ENCODE results near the gene UBE2E2. TPM values are rescaled to one million over a fixed set of nuclear protein-coding genes. Genes with fewer than 3 reads are reported as not detected.

The UBE2E2 gene
- total and polyA plus RNA-seq, 8 donors = 6.5 to 128 (median 18.9) TPM

GRCh38 chr3:23258110-23258509 is 55.0 kb downstream of the UBE2E2 start:
- no peaks in the 10 kb centered on the region for H3K36me3 ChIP-seq
- no peak for TF ChIP-seq POLR2AphosphoS5 (IDR thresholded peaks at IDR 0.05)
- TF ChIP-seq POLR2A (IDR thresholded peaks at IDR 0.05) = no peak
- TF ChIP-seq, protein P1, sequence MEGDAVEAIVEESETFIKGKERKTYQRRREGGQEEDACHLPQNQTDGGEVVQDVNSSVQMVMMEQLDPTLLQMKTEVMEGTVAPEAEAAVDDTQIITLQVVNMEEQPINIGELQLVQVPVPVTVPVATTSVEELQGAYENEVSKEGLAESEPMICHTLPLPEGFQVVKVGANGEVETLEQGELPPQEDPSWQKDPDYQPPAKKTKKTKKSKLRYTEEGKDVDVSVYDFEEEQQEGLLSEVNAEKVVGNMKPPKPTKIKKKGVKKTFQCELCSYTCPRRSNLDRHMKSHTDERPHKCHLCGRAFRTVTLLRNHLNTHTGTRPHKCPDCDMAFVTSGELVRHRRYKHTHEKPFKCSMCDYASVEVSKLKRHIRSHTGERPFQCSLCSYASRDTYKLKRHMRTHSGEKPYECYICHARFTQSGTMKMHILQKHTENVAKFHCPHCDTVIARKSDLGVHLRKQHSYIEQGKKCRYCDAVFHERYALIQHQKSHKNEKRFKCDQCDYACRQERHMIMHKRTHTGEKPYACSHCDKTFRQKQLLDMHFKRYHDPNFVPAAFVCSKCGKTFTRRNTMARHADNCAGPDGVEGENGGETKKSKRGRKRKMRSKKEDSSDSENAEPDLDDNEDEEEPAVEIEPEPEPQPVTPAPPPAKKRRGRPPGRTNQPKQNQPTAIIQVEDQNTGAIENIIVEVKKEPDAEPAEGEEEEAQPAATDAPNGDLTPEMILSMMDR (IDR thresholded peaks at IDR 0.05) = no peak
- TF ChIP-seq EP300 (IDR thresholded peaks at IDR 0.05) = no peak

GRCh38 chr3:23259515-23259914 is 56.4 kb downstream of the UBE2E2 start:
- TF ChIP-seq POLR2A (IDR thresholded peaks at IDR 0.05) (no peak), EP300 (IDR thresholded peaks at IDR 0.05) (no peak), POLR2AphosphoS5 (IDR thresholded peaks at IDR 0.05) (no peak)
- TF ChIP-seq, protein P1 (IDR thresholded peaks at IDR 0.05) = no peak
- H3K27ac ChIP-seq = no peak overlapping the region
- H3K27me3 ChIP-seq = no peaks in the 10 kb centered on the region
- no peak overlapping the region for H3K4me3 ChIP-seq
- H3K9me3 ChIP-seq = no peaks in the 10 kb centered on the region
- peaks cover 2 to 28% (median 10%) of the 10 kb centered on the region in 4 donors for H3K4me1 ChIP-seq
- intact Hi-C loops (cut with DNase I; ENCODE audit: low total_unique reads) = no loop called here
- no peak for DNase-seq
- 48 to 95% (median 70%) methylated on average over 2 of the region's 2 CpGs for WGBS, 5 donors
- H3K36me3 ChIP-seq = no peaks in the 10 kb centered on the region

More at GRCh38 chr3:23258110-23258509, 55.0 kb downstream of the UBE2E2 start:
- no peak overlapping the region for H3K4me3 ChIP-seq
- WGBS, 5 donors = 96 to 97% (median 96%) methylated on average over 6 of the region's 6 CpGs
- intact Hi-C loops (cut with DNase I; ENCODE audit: low total_unique reads) = no loop called here
- H3K27ac ChIP-seq = no peak overlapping the region
- H3K4me1 ChIP-seq = peaks cover 6 to 32% (median 16%) of the 10 kb centered on the region in 4 donors
- H3K9me3 ChIP-seq = no peaks in the 10 kb centered on the region
- no peak for DNase-seq
- H3K27me3 ChIP-seq = no peaks in the 10 kb centered on the region

GRCh38 chr3:23262766-23263165 is 59.6 kb downstream of the UBE2E2 start:
- intact Hi-C loops (cut with DNase I; ENCODE audit: low total_unique reads) = no loop called here
- H3K4me3 ChIP-seq = no peak overlapping the region
- H3K4me1 ChIP-seq = peaks cover 0 to 5% (median 0%) of the 10 kb centered on the region in 4 donors
- WGBS, 5 donors = 82 to 95% (median 85%) methylated on average over 1 of the region's 1 CpG
- H3K36me3 ChIP-seq = no peaks in the 10 kb centered on the region
- H3K27me3 ChIP-seq = no peaks in the 10 kb centered on the region
- H3K9me3 ChIP-seq = no peaks in the 10 kb centered on the region
- no peak for DNase-seq
- no peak for TF ChIP-seq POLR2A (IDR thresholded peaks at IDR 0.05)
- TF ChIP-seq, protein P1 (IDR thresholded peaks at IDR 0.05) = no peak
- TF ChIP-seq EP300 (IDR thresholded peaks at IDR 0.05) = no peak
- TF ChIP-seq POLR2AphosphoS5 (IDR thresholded peaks at IDR 0.05) = no peak
- no peak overlapping the region for H3K27ac ChIP-seq

GRCh38 chr3:23263796-23264195 is 60.7 kb downstream of the UBE2E2 start:
- no peak overlapping the region for H3K4me3 ChIP-seq
- TF ChIP-seq, protein P1 (IDR thresholded peaks at IDR 0.05) = no peak
- TF ChIP-seq POLR2A (IDR thresholded peaks at IDR 0.05) (no peak), EP300 (IDR thresholded peaks at IDR 0.05) (no peak), POLR2AphosphoS5 (IDR thresholded peaks at IDR 0.05) (no peak)
- H3K4me1 ChIP-seq = peaks cover 0 to 5% (median 0%) of the 10 kb centered on the region in 4 donors
- H3K36me3 ChIP-seq = no peaks in the 10 kb centered on the region
- no peaks in the 10 kb centered on the region for H3K9me3 ChIP-seq
- intact Hi-C loops (cut with DNase I; ENCODE audit: low total_unique reads) = no loop called here
- WGBS, 5 donors = 65 to 78% (median 75%) methylated on average over 6 of the region's 6 CpGs
- no peaks in the 10 kb centered on the region for H3K27me3 ChIP-seq
- DNase-seq = no peak
- H3K27ac ChIP-seq = no peak overlapping the region

All from stomach (tissue), 9 donors.